Renal pelvis (tissue), 12 donors: ENCODE measurements around the gene HSPA2. TPM values are rescaled to one million over a fixed set of nuclear protein-coding genes. Genes with fewer than 3 reads are reported as not detected.
A peak's percentile ranks its signal among the peaks of the same experiment; 100 is the strongest.

Source experiments
- DNase-seq: peaks from one replicate; pipeline ENCODE4 v3.0.0-alpha.2; 2013
- long read RNA-seq, 16 experiments: transcript quantifications; one replicate each; lab custom pipeline, GENCODE V29; 2026
- polyA plus RNA-seq, 3 donors: library from polyadenylated mRNA; unstranded; fragments of 120-200 nt; gene quantifications; one replicate each; pipeline ENCODE4 v1.2.1, GENCODE V29; 2013; ENCODE audit not compliant: insufficient read length in 3 of 3

HSPA2 gene
- polyA plus RNA-seq = 10 to 100 TPM; 16.1 to 20.7 (median 18.6) TPM
- long read RNA-seq, donor 1, transcript HSPA2-201 (1 exons, 2,767 nt) = major isoform, 28 of 28 reads
- long read RNA-seq, donor 1, partial matches to known transcripts = 0 of 28 reads
- long read RNA-seq, donor 1, other reads (novel, unspliced or antisense) = 0 of 28 reads
- long read RNA-seq, donor 2, transcript HSPA2-201 (1 exons, 2,767 nt) = major isoform, 28 of 28 reads
- long read RNA-seq, donor 2, partial matches to known transcripts = 0 of 28 reads
- long read RNA-seq, donor 2, other reads (novel, unspliced or antisense) = 0 of 28 reads
- long read RNA-seq, donor 3, transcript HSPA2-201 (1 exons, 2,767 nt) = major isoform, 44 of 44 reads
- long read RNA-seq, donor 3, partial matches to known transcripts = 0 of 44 reads
- long read RNA-seq, donor 3, other reads (novel, unspliced or antisense) = 0 of 44 reads
- long read RNA-seq, donor 4, transcript HSPA2-201 (1 exons, 2,767 nt) = major isoform, 44 of 44 reads
- long read RNA-seq, donor 4, partial matches to known transcripts = 0 of 44 reads
- long read RNA-seq, donor 4, other reads (novel, unspliced or antisense) = 0 of 44 reads
- long read RNA-seq, donor 5, transcript HSPA2-201 (1 exons, 2,767 nt) = major isoform, 20 of 20 reads
- long read RNA-seq, donor 5, partial matches to known transcripts = 0 of 20 reads
- long read RNA-seq, donor 5, other reads (novel, unspliced or antisense) = 0 of 20 reads
- long read RNA-seq, donor 6, transcript HSPA2-201 (1 exons, 2,767 nt) = major isoform, 28 of 28 reads
- long read RNA-seq, donor 6, partial matches to known transcripts = 0 of 28 reads
- long read RNA-seq, donor 6, other reads (novel, unspliced or antisense) = 0 of 28 reads
- long read RNA-seq, donor 7, transcript HSPA2-201 (1 exons, 2,767 nt) = major isoform, 44 of 44 reads
- long read RNA-seq, donor 7, partial matches to known transcripts = 0 of 44 reads
- long read RNA-seq, donor 7, other reads (novel, unspliced or antisense) = 0 of 44 reads
- long read RNA-seq, donor 8, transcript HSPA2-201 (1 exons, 2,767 nt) = major isoform, 28 of 28 reads
- long read RNA-seq, donor 8, partial matches to known transcripts = 0 of 28 reads
- long read RNA-seq, donor 8, other reads (novel, unspliced or antisense) = 0 of 28 reads
- long read RNA-seq, donor 9, transcript HSPA2-201 (1 exons, 2,767 nt) = major isoform, 39 of 39 reads
- long read RNA-seq, donor 9, partial matches to known transcripts = 0 of 39 reads
- long read RNA-seq, donor 9, other reads (novel, unspliced or antisense) = 0 of 39 reads
- long read RNA-seq, donor 10, transcript HSPA2-201 (1 exons, 2,767 nt) = major isoform, 28 of 28 reads
- long read RNA-seq, donor 10, partial matches to known transcripts = 0 of 28 reads
- long read RNA-seq, donor 10, other reads (novel, unspliced or antisense) = 0 of 28 reads
- long read RNA-seq, donor 11, transcript HSPA2-201 (1 exons, 2,767 nt) = major isoform, 34 of 34 reads
- long read RNA-seq, donor 11, partial matches to known transcripts = 0 of 34 reads
- long read RNA-seq, donor 11, other reads (novel, unspliced or antisense) = 0 of 34 reads
- long read RNA-seq, donor 12, transcript HSPA2-201 (1 exons, 2,767 nt) = major isoform, 49 of 49 reads
- long read RNA-seq, donor 12, partial matches to known transcripts = 0 of 49 reads
- long read RNA-seq, donor 12, other reads (novel, unspliced or antisense) = 0 of 49 reads
- long read RNA-seq, donor 13, transcript HSPA2-201 (1 exons, 2,767 nt) = major isoform, 24 of 24 reads
- long read RNA-seq, donor 13, partial matches to known transcripts = 0 of 24 reads
- long read RNA-seq, donor 13, other reads (novel, unspliced or antisense) = 0 of 24 reads
- long read RNA-seq, donor 14 = 0 reads
- long read RNA-seq, donor 15 = 0 reads
- long read RNA-seq, donor 16, transcript HSPA2-201 (1 exons, 2,767 nt) = major isoform, 46 of 46 reads
- long read RNA-seq, donor 16, partial matches to known transcripts = 0 of 46 reads
- long read RNA-seq, donor 16, other reads (novel, unspliced or antisense) = 0 of 46 reads

- DNase-seq = peak; percentile 99
Observed at GRCh38 chr14:64540208-64541202, at the start of gene HSPA2. TSS of gene HSPA2 (plus strand) at chr14:64540741. CDS start at chr14:64540850, 109 bp downstream.

- DNase-seq = no peak
Observed at GRCh38 chr14:64491637-64492036, 48.9 kb upstream of the HSPA2 start.

- DNase-seq = no peak
Observed at GRCh38 chr14:64493455-64493854, 47.1 kb upstream of the HSPA2 start.

- DNase-seq = no peak
Observed at GRCh38 chr14:64495252-64495651, 45.3 kb upstream of the HSPA2 start.

GRCh38 chr14:64496764-64497163, 43.8 kb upstream of the HSPA2 start:
- DNase-seq = no peak

- DNase-seq = no peak
Observed at GRCh38 chr14:64500088-64500487, 40.5 kb upstream of the HSPA2 start.

GRCh38 chr14:64501411-64502171, 39.0 kb upstream of the HSPA2 start:
- peak; percentile 74 for DNase-seq

- no peak for DNase-seq
Observed at GRCh38 chr14:64502456-64502855, 38.1 kb upstream of the HSPA2 start.

- DNase-seq = peak; percentile 37
Observed at GRCh38 chr14:64502887-64503433, 37.6 kb upstream of the HSPA2 start.

- DNase-seq = peak; percentile 91
Observed at GRCh38 chr14:64503434-64504309, 36.9 kb upstream of the HSPA2 start, which contains the start of gene ZBTB25. TSS of gene ZBTB25 (minus strand) at chr14:64503838. CDS start at chr14:64490533, 13,305 bp downstream.

GRCh38 chr14:64504310-64504896, 36.1 kb upstream of the HSPA2 start, which contains the start of gene ZBTB1:
TSS of gene ZBTB1 (plus strand) at chr14:64504770. CDS start at chr14:64521505, 16,735 bp downstream.
- DNase-seq = peak; percentile 80

- peak; percentile 91 for DNase-seq
Observed at GRCh38 chr14:64504897-64505794, 35.4 kb upstream of the HSPA2 start.

- DNase-seq = no peak
Observed at GRCh38 chr14:64506721-64507120, 33.8 kb upstream of the HSPA2 start.

- DNase-seq = no peak
Observed at GRCh38 chr14:64507376-64508156, 33.0 kb upstream of the HSPA2 start.
